ENCODE measurements around the gene CRISP2. TPM values are rescaled to one million over a fixed set of nuclear protein-coding genes. Genes with fewer than 3 reads are reported as not detected.

Gene CRISP2
- total and polyA plus RNA-seq, 9 of the 15 experiments (the other 6 are each of a cell fraction or from before 2014, with no cell fraction given), result not detected

- TF ChIP-seq TSHZ1 (CRISPR knock-in tag; IDR thresholded peaks at IDR 0.05) (no peak), FOXP1 (CRISPR knock-in tag; IDR thresholded peaks at IDR 0.05) (no peak), MTA3 (IDR thresholded peaks at IDR 0.05; ENCODE audit: borderline replicate concordance) (peak; percentile 95), ZFP1 (CRISPR knock-in tag; IDR thresholded peaks at IDR 0.05) (no peak), ADNP (tag; IDR thresholded peaks at IDR 0.05) (no peak), ZBTB12 (CRISPR knock-in tag; IDR thresholded peaks at IDR 0.05) (no peak), GTF2F1 (IDR thresholded peaks at IDR 0.05; ENCODE audit: low read depth, low read length) (no peak), NR2F6 (CRISPR knock-in tag; IDR thresholded peaks at IDR 0.05) (no peak), GTF2B (IDR thresholded peaks at IDR 0.05; ENCODE audit: extremely low read depth, insufficient read length) (no peak), SP2 (IDR thresholded peaks at IDR 0.05; ENCODE audit: extremely low read depth, low read depth, low read length, poor library complexity, severe bottlenecking) (no peak), POLR2G (IDR thresholded peaks at IDR 0.05; ENCODE audit: low read depth, low read length) (no peak), FOXP4 (CRISPR knock-in tag; IDR thresholded peaks at IDR 0.05; ENCODE audit: borderline replicate concordance) (no peak), PTRF (tag; IDR thresholded peaks at IDR 0.05) (no peak), ZNF253 (CRISPR knock-in tag; conservative IDR thresholded peaks at IDR 0.05) (no peak), MNT (conservative IDR thresholded peaks at IDR 0.05) (peak in 1 of 2 experiments; percentile 61; a peak in 3 of 4 replicates), ZBED1 (IDR thresholded peaks at IDR 0.05) (peak; percentile 88), SRSF7 (optimal IDR thresholded peaks at IDR 0.05; ENCODE audit: low read depth, low read length) (no peak), PHB2 (IDR thresholded peaks at IDR 0.05; ENCODE audit: low read depth) (peak; percentile 97)
Observed at GRCh38 chr6:49646130-49646824, 67.1 kb downstream of the CRISP2 start (continued).
